ENCODE data around the gene DSC3. TPM values are rescaled to one million over a fixed set of nuclear protein-coding genes. Genes with fewer than 3 reads are reported as not detected.

Gene DSC3
- total RNA-seq, 1 donor from 2014 or later, result 0.85 TPM

- Histone ChIP-seq H3K4me1 (no peaks in the 10 kb centered on the region), H3K27ac (no peak overlapping the region), H3K36me3 (no peaks in the 10 kb centered on the region), H3K9me3 (no peaks in the 10 kb centered on the region), H3K27me3 (no peaks in the 10 kb centered on the region), H3K4me3 (no peak overlapping the region)
- intact Hi-C loops (cut with DNase I), result no loop called here
- DNase-seq (ENCODE audit: low spot score in 2 of 2), result no peak
- TF ChIP-seq CTCF (IDR thresholded peaks at IDR 0.05), result no peak
These were observed 29.6 kb upstream of the DSC3 start for GRCh38 chr18:31072175-31072574.

GRCh38 chr18:31070206-31070605 is 27.7 kb upstream of the DSC3 start:
- Histone ChIP-seq H3K4me3 (no peak overlapping the region), H3K27me3 (no peaks in the 10 kb centered on the region), H3K36me3 (no peaks in the 10 kb centered on the region), H3K27ac (no peak overlapping the region), H3K9me3 (no peaks in the 10 kb centered on the region), H3K4me1 (no peaks in the 10 kb centered on the region)
- no peak for DNase-seq (ENCODE audit: low spot score in 2 of 2)
- no peak for TF ChIP-seq CTCF (IDR thresholded peaks at IDR 0.05)
- intact Hi-C loops (cut with DNase I), result no loop called here

- Histone ChIP-seq H3K4me3 (no peak overlapping the region), H3K27me3 (no peaks in the 10 kb centered on the region), H3K9me3 (no peaks in the 10 kb centered on the region), H3K27ac (no peak overlapping the region), H3K4me1 (no peaks in the 10 kb centered on the region), H3K36me3 (no peaks in the 10 kb centered on the region)
- no peak for TF ChIP-seq CTCF (IDR thresholded peaks at IDR 0.05)
- intact Hi-C loops (cut with DNase I), result no loop called here
- no peak for DNase-seq (ENCODE audit: low spot score in 2 of 2)
These were observed 23.7 kb upstream of the DSC3 start for GRCh38 chr18:31066266-31066665.

GRCh38 chr18:31065036-31065773 is 22.7 kb upstream of the DSC3 start:
- H3K27me3 ChIP-seq, result no peaks in the 10 kb centered on the region
- no peaks in the 10 kb centered on the region for H3K36me3 ChIP-seq
- TF ChIP-seq CTCF (IDR thresholded peaks at IDR 0.05), result no peak
- no peaks in the 10 kb centered on the region for H3K9me3 ChIP-seq
- no peak for DNase-seq (ENCODE audit: low spot score in 2 of 2)
- intact Hi-C loops (cut with DNase I), result no loop called here
- H3K27ac ChIP-seq, result no peak overlapping the region
- H3K4me1 ChIP-seq, result no peaks in the 10 kb centered on the region
- H3K4me3 ChIP-seq, result no peak overlapping the region

GRCh38 chr18:31064130-31064529 is 21.6 kb upstream of the DSC3 start:
- no peaks in the 10 kb centered on the region for H3K4me1 ChIP-seq

More at GRCh38 chr18:31064130-31064529, 21.6 kb upstream of the DSC3 start:
- Histone ChIP-seq H3K36me3 (no peaks in the 10 kb centered on the region), H3K4me3 (no peak overlapping the region), H3K27ac (no peak overlapping the region), H3K9me3 (no peaks in the 10 kb centered on the region), H3K27me3 (no peaks in the 10 kb centered on the region)
- TF ChIP-seq CTCF (IDR thresholded peaks at IDR 0.05), result no peak
- intact Hi-C loops (cut with DNase I), result no loop called here
- DNase-seq (ENCODE audit: low spot score in 2 of 2), result no peak

Measured in ascending aorta (tissue), 2 donors.